NCI-H748 treated with DMSO at 0.1 percent for 48 hours (cell line): Measurements from ENCODE around the gene TFIP11.
"Not testable (repeated sequence)": the region's sequence is repeated elsewhere in the genome, so short reads cannot be mapped to it uniquely, and the experiment has no call there.

Experiments used
- DNase-seq: peaks from one replicate; lab custom pipeline; 2025; lab: John Stamatoyannopoulos, UW

TFIP11 gene

DNA sequence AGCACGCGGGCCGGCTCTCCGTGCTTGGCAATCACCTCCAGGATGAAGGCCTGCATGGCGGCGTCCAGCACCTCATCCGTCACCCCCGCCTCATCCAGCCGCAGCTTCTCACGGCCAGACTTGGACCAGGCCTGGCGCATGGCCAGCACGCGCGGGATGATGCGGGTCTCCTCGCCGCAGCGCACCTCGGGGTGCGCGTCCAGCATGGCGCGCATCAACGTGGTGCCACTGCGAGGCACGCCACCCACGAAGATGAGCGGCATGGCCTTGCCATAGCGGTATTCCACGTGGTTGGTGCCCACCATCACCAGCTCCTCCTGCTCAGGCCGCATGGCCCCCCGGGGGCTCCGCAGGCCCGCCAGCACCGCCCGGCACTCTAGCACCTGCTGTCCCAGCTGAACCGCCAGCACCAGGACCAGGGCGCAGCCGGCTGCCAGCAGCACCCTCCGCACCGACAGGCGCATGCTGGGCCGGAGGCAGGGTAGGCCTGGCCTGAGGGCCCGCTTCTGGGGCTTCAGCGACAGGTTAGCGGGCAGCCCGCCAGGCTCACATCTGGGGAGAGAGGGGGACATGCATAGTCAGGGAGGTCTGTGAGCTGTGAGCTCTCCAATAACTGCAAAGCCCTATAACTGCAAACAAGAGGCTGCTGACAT lies 29.0 kb upstream of the TFIP11 start:
- DNase-seq: no peak

DNA sequence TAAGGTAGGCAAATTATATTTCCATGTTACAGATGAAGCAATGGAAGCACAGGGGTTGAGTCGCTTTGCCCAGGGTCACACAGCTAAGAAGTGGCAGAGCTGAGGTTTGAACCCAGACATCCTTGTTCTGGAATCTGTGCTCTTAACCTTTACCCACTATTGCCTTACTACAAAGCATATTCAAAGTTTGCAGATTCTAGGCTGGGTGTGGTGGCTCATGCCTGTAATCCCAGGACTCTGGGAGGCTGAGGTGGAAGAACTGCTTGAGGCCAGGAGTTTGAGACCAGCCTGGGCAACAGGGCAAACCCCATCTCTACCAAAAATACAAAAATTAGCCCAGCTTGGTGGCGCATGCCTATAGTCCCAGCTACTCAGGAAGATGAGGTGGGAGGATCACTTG lies 27.8 kb upstream of the TFIP11 start:
- no peak for DNase-seq

DNA sequence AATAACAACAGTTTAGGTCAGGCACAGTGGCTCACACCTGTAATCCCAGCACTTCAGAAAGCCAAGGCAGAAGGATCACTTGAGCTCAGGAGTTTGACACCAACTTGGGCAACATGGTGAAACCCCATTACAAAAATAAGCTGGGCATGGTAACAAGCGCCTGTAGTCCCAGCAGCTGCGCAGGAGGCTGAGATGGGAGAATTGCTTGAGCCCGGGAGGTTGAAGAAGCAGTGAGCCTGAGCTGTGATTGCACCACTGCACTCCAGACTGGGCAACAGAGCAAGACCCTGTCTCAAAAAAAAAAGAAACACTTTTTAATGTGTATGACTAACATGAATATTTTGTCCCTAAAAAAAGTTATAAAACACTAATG lies 24.5 kb upstream of the TFIP11 start:
- no peak for DNase-seq

DNA sequence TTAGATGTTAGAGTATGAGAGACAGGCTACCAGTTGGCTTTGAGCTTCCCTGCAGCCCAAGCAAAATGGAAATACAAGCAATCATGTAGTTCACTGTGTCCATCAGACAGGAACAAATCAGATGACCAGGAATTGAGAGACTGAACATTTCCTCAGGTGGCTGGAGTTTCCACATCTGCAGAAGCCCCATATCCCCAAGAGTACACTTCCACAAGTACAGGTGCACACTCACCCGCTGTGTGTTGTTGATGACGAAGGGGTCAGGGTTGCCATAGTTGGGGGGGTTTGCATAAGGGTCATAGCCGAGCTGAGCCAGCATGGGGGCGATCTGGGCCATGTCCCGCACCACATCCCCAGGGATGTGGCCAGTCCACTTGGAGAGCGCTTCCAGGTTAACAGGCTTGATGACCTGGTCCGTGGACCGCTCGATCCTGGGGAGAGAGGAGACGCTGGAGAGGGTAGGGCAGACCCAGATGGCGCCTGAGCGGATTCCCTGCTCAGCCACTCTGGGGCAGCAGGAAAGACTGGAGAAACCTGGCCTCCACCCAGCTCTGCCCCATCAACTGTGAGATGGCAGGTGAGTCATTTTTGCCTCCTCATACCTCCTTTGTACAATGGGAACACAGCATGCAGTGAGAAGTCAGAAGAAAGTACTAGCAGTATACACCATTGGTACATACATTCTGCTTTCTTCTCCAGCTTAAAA lies 23.9 kb upstream of the TFIP11 start:
- no peak for DNase-seq

DNA sequence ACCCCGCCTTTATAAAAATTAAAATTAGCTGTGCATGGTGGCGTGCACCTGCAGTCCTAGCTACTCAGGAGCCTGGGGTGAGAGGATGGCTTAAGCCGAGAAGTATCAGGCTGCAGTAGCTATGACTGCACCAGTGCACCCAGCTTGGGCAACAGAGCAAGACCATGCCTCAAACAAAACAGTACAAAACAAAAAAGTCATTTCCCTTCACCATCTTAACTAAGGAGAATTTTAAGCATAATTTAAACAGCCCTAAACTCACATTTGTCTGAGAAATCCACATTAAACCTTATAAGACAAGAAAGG lies 23.3 kb upstream of the TFIP11 start:
- no peak for DNase-seq

DNA sequence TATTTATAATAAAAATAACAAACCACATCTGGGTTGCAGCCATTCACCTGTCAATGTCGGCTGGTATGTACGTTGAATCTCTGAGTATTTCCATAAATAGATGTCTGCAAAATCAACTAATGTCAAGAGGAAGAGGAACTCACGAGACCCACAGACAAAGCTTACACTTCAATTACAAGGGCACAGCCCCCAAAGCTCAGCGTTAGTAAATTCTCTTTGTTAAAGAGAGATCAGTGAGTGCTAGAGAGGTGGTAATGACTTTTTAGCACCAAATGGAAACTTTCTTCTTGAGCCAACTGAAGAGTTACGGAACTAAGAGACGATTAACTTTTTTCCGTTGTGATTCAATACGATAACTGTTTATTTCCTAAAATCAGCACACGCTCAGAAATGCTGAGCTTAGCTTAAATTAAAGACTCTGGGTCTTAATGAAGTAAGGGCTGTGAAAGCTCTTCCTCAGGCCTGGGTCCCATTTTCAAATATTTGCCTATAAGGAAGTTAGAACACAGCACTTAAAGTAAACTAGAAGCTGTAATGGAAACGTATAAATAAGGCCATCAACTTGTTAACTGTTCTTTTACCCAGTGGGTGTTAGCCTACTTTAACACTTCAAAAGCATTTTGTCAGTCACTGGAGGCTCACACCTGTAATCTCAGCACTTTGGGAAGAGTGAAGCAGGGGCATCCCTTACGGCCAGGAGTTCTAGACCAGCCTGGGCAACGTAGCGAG lies 22.8 kb upstream of the TFIP11 start:
- DNase-seq: no peak

DNA sequence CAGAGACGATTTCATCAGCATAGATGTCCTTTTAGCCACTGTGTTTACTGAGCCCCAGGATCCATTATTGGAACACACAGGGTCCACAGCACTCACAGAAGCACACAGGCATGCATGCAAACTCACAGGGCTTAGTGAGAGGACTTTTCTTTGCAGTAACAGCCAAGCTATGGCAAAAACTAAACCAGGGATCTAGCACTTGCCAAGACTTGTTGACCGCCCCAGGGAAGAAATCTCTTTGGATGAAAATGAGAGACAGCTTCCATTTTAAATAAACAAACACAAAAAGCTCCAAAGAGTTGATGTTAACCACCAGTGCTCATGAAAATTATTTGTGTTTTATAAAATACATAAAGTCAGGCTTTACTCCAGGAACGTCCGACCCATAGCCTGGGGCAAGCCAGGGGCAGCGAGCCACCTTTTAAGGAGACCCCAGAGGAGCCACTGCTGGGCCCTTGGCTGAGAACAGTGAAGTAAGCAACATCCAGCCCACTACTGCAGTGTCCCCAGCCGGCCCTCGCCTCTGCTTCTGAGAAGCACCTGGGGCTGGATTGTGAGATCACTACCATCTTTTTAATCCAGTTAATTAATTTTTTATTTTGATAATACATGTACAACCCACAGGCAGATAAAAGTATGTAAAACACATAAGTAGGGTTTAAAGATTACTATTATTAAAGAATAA lies 22.0 kb upstream of the TFIP11 start:
- no peak for DNase-seq

DNA sequence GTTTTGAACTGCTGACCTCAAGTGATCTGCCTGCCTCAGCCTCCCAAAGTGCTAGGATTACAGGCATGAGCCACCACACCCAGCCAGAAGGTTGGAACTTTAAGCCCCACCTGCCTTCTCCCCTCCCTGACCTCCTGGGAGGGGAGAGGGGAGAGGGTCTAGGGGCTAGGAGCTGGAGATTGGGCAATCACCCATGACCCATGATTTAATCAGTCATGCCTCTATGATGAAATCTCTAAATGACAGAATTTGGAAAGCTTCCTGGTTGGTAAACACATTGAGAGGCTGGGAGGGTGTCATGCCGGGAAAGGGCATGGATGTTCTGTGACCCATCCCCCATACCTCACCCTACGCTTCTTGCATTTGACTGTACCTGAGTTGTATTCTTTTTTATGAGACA lies 17.1 kb upstream of the TFIP11 start:
- no peak for DNase-seq

DNA sequence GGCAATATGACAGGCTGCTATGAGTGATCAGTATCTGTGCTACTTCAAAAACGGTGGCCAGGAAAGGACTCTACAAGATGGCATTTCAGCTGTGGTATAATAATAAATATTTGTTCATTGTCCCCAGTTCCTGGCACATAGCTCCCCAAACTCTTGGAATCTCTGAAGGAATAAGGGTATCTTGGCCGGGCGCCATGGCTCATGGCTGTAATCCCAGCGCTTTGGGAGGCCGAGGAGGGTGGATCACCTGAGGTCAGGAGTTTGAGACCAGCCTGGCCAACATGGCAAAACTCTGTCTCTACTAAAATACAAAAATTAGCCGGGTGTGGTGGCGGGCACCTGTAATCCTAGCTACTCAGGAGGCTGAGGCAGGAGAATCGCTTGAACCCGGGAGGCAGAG lies 16.2 kb upstream of the TFIP11 start:
- not testable (repeated sequence) for DNase-seq

DNA sequence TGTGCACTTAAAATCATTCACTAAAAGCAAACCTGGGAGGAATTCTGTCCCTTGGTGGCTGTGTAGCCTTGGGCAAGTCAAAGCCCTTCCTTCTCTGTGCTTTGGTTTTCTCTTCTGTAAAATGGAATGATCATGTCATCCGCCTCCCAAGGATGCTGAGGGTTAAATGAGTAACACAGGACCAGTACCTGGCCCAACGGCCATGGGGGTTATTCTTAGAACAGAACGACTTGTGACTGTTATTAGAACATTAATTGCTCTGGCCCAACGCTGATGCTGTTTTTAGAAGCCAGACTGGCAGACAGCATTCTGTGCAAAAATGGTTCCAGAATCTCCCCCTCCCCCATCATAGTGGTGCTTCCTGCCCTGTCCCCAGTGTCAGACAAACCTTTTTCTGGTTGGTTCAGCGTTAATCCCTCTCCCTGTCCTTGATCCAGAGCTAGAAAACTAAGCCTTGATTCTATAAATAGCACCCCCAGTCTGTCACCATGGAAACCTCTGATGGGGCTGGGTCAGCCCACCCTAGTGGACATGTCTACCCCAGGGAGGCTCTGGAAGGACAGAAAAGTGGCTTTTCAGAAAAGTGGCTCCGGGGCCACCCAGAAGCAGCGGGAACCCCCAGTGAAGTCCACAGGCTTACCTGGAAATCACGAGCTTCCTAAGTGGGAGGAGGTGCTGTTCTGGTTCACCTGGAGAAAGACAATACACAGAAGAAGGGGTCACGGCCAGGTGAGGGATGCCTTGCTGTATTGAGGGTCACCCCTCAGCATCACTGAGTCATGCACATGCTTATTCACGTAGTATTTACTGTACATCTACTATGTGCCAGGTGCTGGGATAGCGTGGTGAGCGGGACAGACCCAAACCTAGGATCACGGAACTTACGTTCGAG lies 15.5 kb upstream of the TFIP11 start:
- no peak for DNase-seq

DNA sequence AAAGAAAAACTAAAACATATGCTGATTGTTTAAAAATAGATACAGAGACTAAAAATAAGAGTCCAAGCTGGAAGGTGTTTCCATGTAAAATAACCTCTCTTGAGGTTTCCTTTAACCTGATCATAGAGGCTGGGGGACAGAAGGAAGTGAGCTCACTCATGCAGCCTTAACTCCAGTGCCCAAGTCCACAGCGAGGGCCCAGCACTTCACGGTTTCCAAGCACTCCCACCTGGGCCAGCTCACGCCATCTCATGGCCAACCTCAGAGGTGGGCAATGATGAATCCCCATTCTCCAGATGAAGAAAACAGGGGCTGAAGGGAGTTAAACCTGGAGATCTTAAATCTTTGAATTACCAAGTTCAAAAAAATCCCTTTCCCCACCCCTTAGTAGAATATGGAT lies 14.9 kb upstream of the TFIP11 start:
- DNase-seq: no peak

DNA sequence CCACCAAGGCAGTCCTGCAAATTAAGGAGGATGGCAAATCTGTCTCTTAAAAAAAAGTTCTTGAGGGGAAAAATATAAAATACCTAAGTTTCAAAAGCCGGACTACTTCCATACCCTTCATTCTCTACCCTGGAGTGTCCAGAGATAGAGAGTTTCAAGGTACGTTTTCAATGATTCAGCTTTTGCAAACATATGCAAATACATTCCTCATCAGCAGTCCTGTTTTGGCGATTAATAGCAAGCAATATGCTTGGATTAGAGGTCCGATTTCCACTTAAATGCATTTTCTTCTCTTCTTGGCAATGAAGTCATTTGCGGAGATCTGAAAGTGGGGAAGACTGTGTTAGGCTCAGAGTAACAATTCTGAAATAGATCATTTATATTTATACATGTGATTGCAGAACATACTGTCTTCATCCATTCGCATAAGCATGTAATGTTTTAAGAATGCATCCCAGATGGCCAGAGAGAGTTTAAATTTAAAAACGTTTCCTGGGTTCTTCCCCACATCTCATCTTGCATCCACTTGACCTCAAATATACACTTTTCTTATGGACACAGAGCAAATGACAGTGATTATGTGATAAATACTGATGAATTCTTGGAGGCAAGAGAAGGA lies 13.8 kb upstream of the TFIP11 start:
- DNase-seq: no peak

DNA sequence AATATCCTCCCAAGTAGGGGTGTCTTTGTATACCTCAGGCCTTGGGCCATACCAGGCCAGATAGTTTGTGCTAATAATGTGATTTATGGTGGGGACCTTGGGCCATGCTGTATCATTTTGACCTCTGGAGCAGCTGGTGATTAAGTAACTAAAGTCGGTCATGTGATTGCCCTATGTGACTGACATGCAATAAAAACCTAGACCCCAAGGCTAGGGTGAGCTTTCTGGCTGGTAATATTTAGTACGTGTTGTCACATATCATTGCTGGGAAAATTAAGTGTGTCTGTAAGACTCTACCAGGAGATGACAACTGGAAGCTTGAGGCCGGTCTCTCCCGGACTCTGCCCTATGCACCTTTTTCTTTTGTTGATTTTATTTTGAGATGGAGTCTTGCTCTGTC lies 12.6 kb upstream of the TFIP11 start:
- no peak for DNase-seq

DNA sequence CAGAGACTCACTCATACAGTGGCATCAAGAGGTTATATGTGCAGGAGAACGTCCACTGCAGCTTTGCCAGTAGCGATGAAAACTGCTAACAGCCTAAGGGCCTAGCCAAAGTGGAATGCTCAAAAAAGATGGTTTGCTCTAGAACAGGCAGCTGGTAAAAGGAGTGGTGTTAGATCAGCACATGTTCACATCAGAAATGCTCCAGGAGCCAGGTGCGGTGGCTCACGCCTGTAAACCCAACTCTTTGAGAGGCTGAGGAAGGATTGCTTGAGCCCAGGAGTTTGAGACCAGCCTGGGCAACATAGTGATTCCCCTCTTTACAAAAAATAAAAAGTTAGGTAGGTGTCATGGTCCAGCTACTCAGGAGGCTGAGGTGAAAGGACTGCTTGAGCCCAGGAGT lies 10.3 kb upstream of the TFIP11 start:
- no peak for DNase-seq

DNA sequence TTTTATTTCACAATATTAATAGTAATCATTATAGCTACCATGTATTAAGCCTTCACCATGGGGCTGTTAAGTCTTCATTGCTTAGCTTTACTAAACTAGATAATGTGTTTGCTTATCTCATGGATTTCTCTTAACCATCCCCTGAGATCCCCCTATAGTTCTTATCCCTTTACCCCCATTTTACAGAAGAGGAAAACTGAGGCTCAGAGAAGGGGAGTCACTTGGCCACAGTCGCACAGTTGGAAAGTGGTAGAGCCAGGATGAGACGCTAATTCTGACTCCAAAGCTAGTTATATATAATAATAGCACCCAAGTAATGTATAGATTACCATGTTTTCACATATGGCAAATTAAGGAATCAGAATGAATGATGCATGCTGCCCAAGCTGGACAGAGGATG lies 9.7 kb upstream of the TFIP11 start:
- no peak for DNase-seq

DNA sequence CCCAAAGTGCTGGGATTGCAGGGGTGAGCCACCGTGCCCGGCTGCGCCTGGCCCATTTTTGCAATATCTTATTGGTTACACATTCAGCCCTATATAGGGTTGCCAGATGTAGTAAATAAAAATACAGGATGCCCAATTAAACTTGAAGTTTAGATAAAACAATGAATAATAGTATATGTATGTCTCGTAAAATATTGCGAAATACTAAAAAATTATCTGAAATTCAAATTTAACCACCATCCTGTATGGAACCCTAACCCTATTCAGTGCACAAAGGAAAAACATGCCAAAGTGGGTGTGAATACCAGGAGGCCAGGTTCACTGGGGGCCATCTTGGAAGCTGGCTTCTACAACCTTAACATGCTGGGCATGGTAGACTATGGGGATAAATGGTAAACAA lies 5.2 kb upstream of the TFIP11 start:
- no peak for DNase-seq

DNA sequence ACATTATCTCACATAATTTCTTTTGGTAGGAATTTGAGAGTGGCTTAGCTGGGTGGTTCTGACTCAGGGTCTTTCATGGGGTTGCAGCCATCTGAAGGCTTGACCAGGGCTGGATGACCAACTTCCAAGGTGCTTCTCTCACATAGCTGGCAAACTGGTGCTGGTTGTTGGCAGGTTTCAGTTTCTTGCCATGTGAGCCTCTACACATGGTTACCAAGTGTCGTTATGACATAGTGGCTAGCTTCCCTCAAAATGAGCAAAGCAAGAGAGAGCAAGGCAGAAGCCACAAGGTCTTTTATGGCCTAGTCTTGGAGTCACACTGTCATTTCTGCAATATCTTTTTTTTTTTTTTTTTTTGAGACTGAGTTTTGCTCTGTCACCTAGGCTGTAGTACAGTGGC lies 4.2 kb upstream of the TFIP11 start:
- DNase-seq: no peak

DNA sequence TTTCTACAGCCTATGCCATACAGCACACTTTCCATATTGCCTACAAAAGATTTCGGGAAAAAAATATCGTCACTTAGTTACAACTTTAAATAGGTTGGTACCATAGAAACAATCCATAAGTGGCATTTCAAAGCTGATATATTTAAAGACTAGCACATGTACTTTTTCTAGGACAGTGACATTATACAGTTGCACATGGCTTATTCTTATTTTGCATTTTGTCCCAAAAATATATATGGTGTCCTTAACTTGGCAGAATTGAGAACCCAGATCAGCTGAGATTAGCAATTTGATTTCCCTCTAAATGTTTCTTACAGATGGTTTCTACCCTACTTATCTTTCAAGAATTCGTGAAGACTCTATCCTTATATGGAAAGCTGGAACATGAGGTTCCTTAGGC lies 3.7 kb upstream of the TFIP11 start:
- no peak for DNase-seq

DNA sequence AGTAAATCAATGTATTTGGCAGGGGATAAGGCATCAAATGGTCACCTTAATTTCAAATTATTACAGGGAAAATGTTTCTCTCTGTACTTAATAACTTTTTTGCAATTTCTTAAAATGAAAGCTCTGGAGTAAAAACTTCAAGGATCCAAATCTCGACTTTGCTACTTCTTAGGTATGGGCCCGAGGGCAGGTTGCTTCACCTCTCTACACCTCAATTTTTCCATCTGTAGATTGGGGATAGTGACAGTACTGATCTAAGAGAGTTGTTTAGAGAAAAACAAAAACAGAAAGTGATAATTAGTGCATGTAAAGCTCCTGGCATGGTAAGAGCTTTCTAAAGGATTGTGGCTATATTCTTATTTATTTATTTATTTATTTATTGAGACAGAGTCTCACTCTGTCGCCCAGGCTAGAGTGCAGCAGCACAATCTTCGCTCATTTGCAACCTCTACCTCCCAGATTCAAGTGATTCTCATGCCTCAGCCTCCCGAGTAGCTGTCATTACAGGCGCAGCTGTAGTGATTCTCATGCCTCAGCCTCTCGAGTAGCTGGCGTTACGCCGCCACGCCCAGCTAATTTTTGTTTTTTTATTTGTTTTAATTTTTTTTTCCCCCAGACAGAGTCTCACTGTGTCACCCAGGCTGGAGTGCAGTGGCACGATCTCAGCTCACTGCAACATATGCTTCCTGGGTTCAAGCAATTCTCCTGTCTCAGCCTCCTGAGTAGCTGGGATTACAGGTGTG lies 2.3 kb upstream of the TFIP11 start:
- DNase-seq: no peak

DNA sequence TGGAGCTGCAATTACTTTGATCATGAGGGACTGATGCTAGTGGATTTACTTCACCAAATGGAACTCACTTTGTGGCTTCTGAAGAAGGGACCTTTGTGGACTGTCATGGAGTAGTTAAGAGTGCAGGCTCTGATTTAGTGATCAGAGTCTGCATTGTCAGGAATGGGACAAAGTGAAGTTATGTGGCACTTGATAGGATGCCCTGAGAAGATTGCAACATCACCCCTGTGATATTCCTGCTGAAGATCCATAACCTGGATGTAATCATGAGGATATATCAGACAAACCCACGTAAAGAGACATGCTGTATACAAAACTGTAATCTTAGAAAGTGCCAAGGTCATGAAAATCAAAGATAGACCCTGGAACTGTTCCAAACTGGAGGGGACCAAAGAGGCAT lies 1.6 kb upstream of the TFIP11 start:
- DNase-seq: no peak

DNA sequence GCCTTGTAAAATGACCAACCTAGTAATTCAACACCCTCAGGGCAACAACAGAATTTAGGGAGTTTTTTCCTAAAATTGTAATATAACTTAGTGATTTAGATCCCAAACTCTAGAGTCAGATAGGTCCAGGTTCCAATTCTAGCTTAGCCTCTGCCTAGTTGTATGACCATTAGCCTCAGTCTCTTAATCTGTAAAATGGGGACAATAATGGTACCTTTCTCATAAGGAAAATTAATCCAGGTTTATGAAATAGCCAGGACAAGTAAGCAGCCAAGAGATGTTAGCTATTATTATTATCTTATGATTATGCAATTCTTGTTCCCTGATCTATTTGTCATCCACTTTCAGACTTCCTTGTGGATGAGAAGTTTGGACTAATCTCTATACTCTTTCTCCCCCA lies 4.1 kb downstream of the TFIP11 start:
- no peak for DNase-seq
